PFSK-1 (cell line): ENCODE results near the gene TARDBP.

ENCODE experiments used
- FOXP2 ChIP-seq: optimal IDR thresholded peaks from 2 replicates; pipeline ENCODE3; 2011; ENCODE audit warnings: borderline replicate concordance, control low read depth, inconsistent platforms; ENCODE audit not compliant: insufficient read depth; ENCODE audit errors: extremely low read length, extremely low read depth
- POLR2AphosphoS5 ChIP-seq: IDR thresholded peaks from 2 replicates; pipeline ENCODE4 v1.6.1; 2012; ENCODE audit warnings: low read depth, mild to moderate bottlenecking, control low read depth, low read length, moderate library complexity
- REST ChIP-seq, 2 experiments: IDR thresholded peaks; 2 replicates each; pipeline versions ENCODE4 v1.6.1 to v1.8.0; 2011 to 2012; ENCODE audit warnings: low read depth in 2 of 2, low read length in 2 of 2, control low read depth in 1 of 2, inconsistent platforms in 1 of 2, mild to moderate bottlenecking in 1 of 2, moderate library complexity in 1 of 2; ENCODE audit not compliant: insufficient read depth in 1 of 2
- SIN3A ChIP-seq: IDR thresholded peaks from 2 replicates; pipeline ENCODE4 v1.6.1; 2012; ENCODE audit warnings: mild to moderate bottlenecking, low read length, moderate library complexity, borderline replicate concordance; ENCODE audit not compliant: insufficient read depth
- TAF1 ChIP-seq: IDR thresholded peaks from 2 replicates; pipeline ENCODE4 v1.6.1; 2012; ENCODE audit warnings: low read length, control low read depth, borderline replicate concordance; ENCODE audit not compliant: insufficient read depth

The TARDBP gene

DNA sequence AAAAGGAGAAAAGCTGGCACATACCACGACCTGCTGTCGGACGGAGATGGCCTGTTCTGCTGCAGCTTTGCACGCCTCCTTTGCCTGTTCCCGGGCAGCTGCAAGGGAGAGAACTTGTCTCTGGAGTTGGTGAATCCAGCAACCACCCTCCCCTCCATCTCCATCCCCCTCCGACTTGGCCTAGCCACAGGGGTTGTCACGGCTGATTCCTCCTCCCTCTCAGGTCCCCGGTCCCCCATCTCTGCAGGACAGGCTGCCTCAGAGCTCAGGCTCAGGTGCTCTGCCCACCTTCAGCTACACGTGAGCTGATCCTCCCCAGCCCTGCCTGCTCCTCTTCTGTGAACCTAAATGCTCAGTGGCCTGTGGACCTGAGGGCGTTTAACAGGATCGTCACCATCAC lies 58.4 kb downstream of the TARDBP start:
- TF ChIP-seq FOXP2 (no peak), REST (IDR thresholded peaks at IDR 0.05; ENCODE audit: insufficient read depth in 1 of 2, low read depth in 2 of 2, low read length in 2 of 2) (no peak), POLR2AphosphoS5 (no peak), TAF1 (no peak), SIN3A (no peak)

DNA sequence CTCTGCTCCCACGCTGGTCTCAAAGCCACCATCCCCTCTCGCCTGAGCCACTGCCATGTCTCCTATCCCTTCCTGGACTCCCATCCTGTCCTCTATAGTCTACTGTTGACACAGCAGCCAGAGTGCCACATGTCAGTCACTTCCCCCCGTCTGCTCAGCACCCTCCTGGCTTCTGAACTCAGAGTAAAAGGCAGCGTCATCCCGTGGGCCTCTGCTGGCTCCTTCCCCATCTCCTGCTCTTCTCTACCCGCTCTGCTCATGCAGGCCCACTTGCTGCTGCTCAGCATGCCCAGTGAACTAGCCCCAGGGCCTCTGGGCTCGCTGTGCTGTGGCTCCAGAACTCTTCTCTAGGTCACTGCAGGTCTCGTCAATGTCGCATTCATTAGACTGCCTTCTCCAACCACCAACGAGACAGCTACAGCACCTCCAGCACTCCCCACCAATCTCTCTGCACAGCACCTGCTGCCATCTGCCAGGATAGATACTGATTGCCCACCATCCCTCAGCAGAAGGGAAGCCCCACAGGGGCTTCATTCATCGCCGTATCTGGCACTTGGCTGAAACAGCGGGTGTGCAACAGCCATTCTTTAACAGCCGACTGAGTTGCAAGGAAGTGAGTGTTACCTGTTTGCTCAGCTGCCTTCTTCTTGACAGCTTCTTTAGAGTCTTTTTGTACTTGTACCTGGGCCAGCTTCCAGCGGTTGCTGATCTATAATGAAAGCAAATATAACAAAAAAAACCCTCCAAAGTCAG lies 59.2 kb downstream of the TARDBP start:
- no peak for TF ChIP-seq FOXP2

GRCh38 chr1:11072216-11072917 lies 59.9 kb downstream of the TARDBP start:
- TF ChIP-seq TAF1 = no peak
- no peak for TF ChIP-seq REST (IDR thresholded peaks at IDR 0.05; ENCODE audit: insufficient read depth in 1 of 2, low read depth in 2 of 2, low read length in 2 of 2)
- no peak for TF ChIP-seq POLR2AphosphoS5
- TF ChIP-seq FOXP2 = no peak
- no peak for TF ChIP-seq SIN3A
